Spleen (tissue), 7 donors: Measurements from ENCODE around the gene RAD9A.

Source experiments
- POLR2A ChIP-seq, 3 donors: fragments of 450-650 bp; IDR thresholded peaks; one replicate each; pipeline ENCODE4 v1.5.1; 2017; ENCODE audit warnings: antibody characterized with exemption in 3 of 3, mild to moderate bottlenecking in 1 of 3
- POLR2AphosphoS5 ChIP-seq, 3 donors: sonication (generic); formaldehyde crosslinking; IDR thresholded peaks; one replicate each; pipeline ENCODE4 v1.5.1; 2017; ENCODE audit warnings: antibody characterized with exemption in 3 of 3
- TF ChIP-seq, protein P1 (sequence below), 11 experiments: fragments of 200-600 bp in 7 of 11; fragments of 450-650 bp in 4 of 11; sonication (generic) in 4 of 11; IDR thresholded peaks in 8 of 11; conservative IDR thresholded peaks in 3 of 11; 1 replicate in 7 of 11; 2 replicates in 4 of 11; pipeline versions ENCODE4 v1.4.0 to v1.8.0; 2016 to 2021; ENCODE audit warnings: antibody characterized with exemption in 11 of 11, inconsistent platforms in 4 of 11, mild to moderate bottlenecking in 1 of 11
- donor health status: DM: no; HTN: no; CAD: no; lungs with moderate emphysema.
- donor health status: DM: no; HTN: no; CAD: no.
- donor health status: DM: no; HTN: no; CAD: no.

GRCh38 chr11:67405196-67405567, 13.4 kb downstream of the RAD9A start:
- TF ChIP-seq, protein P1, sequence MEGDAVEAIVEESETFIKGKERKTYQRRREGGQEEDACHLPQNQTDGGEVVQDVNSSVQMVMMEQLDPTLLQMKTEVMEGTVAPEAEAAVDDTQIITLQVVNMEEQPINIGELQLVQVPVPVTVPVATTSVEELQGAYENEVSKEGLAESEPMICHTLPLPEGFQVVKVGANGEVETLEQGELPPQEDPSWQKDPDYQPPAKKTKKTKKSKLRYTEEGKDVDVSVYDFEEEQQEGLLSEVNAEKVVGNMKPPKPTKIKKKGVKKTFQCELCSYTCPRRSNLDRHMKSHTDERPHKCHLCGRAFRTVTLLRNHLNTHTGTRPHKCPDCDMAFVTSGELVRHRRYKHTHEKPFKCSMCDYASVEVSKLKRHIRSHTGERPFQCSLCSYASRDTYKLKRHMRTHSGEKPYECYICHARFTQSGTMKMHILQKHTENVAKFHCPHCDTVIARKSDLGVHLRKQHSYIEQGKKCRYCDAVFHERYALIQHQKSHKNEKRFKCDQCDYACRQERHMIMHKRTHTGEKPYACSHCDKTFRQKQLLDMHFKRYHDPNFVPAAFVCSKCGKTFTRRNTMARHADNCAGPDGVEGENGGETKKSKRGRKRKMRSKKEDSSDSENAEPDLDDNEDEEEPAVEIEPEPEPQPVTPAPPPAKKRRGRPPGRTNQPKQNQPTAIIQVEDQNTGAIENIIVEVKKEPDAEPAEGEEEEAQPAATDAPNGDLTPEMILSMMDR (IDR thresholded peaks at IDR 0.05 in 8 of 11, conservative IDR thresholded peaks at IDR 0.05 in 3 of 11) = no peak
- no peak for TF ChIP-seq POLR2A (IDR thresholded peaks at IDR 0.05)
- TF ChIP-seq POLR2AphosphoS5 (IDR thresholded peaks at IDR 0.05) = no peak
